AG09309 (cell line): ENCODE results near the gene SDK2.

ENCODE experiments used
- DNase-seq: peaks from one replicate; pipeline ENCODE4 v3.0.0-alpha.2; 2010; ENCODE audit warnings: low read depth
- H3K4me3 ChIP-seq: 2 replicates; pipeline ENCODE4 v1.5.1; 2011; ENCODE audit warnings: mild to moderate bottlenecking, low read depth, low read length, moderate library complexity; ENCODE audit not compliant: control insufficient read depth
- CTCF ChIP-seq: IDR thresholded peaks from 2 replicates; pipeline ENCODE4 v1.5.1; 2011; ENCODE audit warnings: mild to moderate bottlenecking, low read depth, low read length, inconsistent platforms; ENCODE audit not compliant: insufficient read depth, control insufficient read depth; ENCODE audit errors: missing control alignments

Gene SDK2

GRCh38 chr17:73489333-73489732 lies 154.9 kb downstream of the SDK2 start:
- DNase-seq: no peak
- no peak for TF ChIP-seq CTCF
- H3K4me3 ChIP-seq: no peak overlapping the region

GRCh38 chr17:73485130-73485529 lies 159.1 kb downstream of the SDK2 start:
- H3K4me3 ChIP-seq: no peak overlapping the region
- DNase-seq: no peak
- TF ChIP-seq CTCF: no peak

GRCh38 chr17:73482894-73483293 lies 161.4 kb downstream of the SDK2 start:
- no peak overlapping the region for H3K4me3 ChIP-seq
- no peak for DNase-seq
- no peak for TF ChIP-seq CTCF

- no peak for TF ChIP-seq CTCF
- H3K4me3 ChIP-seq: no peak overlapping the region
- no peak for DNase-seq
Measured at GRCh38 chr17:73482251-73482716, 162.0 kb downstream of the SDK2 start.

- no peak for TF ChIP-seq CTCF
- no peak for DNase-seq
- H3K4me3 ChIP-seq: no peak overlapping the region
Measured at GRCh38 chr17:73481676-73482075, 162.6 kb downstream of the SDK2 start.

- TF ChIP-seq CTCF: no peak
- no peak for DNase-seq
- H3K4me3 ChIP-seq: no peak overlapping the region
Measured at GRCh38 chr17:73480740-73481139, 163.5 kb downstream of the SDK2 start.
